ENCODE measurements around the gene CHRDL1.

CHRDL1 gene

GRCh38 chrX:110692866-110693265 lies 102.8 kb downstream of the CHRDL1 start:
- TF ChIP-seq, protein P1, sequence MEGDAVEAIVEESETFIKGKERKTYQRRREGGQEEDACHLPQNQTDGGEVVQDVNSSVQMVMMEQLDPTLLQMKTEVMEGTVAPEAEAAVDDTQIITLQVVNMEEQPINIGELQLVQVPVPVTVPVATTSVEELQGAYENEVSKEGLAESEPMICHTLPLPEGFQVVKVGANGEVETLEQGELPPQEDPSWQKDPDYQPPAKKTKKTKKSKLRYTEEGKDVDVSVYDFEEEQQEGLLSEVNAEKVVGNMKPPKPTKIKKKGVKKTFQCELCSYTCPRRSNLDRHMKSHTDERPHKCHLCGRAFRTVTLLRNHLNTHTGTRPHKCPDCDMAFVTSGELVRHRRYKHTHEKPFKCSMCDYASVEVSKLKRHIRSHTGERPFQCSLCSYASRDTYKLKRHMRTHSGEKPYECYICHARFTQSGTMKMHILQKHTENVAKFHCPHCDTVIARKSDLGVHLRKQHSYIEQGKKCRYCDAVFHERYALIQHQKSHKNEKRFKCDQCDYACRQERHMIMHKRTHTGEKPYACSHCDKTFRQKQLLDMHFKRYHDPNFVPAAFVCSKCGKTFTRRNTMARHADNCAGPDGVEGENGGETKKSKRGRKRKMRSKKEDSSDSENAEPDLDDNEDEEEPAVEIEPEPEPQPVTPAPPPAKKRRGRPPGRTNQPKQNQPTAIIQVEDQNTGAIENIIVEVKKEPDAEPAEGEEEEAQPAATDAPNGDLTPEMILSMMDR (IDR thresholded peaks at IDR 0.05; ENCODE audit: insufficient read depth, low read length, poor library complexity, severe bottlenecking), result no peak
- TF ChIP-seq EZH2phosphoT487 (conservative IDR thresholded peaks at IDR 0.05; ENCODE audit: low read length), result no peak
- Histone ChIP-seq H3K27me3 (ENCODE audit: low read length) (no peaks in the 10 kb centered on the region), H3K27ac (ENCODE audit: low read depth, low read length) (no peak overlapping the region), H4K20me1 (ENCODE audit: low read depth, low read length) (no peaks in the 10 kb centered on the region), H3F3A (ENCODE audit: insufficient read depth) (no peaks in the 10 kb centered on the region), H3K9me2 (replicated peaks; ENCODE audit: insufficient read depth, low read length) (no peaks in the 10 kb centered on the region), H3K9ac (ENCODE audit: low read length) (no peak overlapping the region), H3K4me3 (ENCODE audit: insufficient read depth, low read length, poor library complexity, severe bottlenecking) (no peak overlapping the region), H3K79me2 (ENCODE audit: insufficient read depth, low read length) (no peaks in the 10 kb centered on the region), H3K36me3 (ENCODE audit: low read length) (no peaks in the 10 kb centered on the region), H3K9me3 (ENCODE audit: insufficient read depth, low read length) (no peaks in the 10 kb centered on the region), H2AFZ (ENCODE audit: low read depth, low read length, severe bottlenecking) (no peak overlapping the region), H3K4me2 (ENCODE audit: low read depth, low read length, poor library complexity, severe bottlenecking) (no peak overlapping the region)

DNA sequence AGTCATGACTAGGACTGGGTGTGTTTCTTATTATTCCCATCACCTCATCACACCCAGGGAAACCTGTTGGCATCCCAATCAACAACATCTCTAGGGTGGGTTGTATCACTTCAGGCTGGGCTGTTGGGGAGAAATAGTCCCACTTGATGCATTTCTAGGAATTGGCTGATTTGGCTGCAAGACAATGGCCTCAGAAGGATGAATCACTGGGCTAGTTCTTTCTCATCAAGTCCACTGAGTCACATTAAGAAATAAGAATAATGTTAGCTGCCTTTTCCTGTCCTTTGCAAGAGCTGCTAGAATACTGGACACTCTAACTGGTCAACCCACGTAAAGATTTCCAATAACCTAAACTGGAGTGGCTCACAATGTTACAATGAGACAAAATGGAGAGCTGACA lies 104.2 kb downstream of the CHRDL1 start:
- H3K79me2 ChIP-seq (ENCODE audit: insufficient read depth, low read length), result no peaks in the 10 kb centered on the region
- no peak overlapping the region for H3K27ac ChIP-seq (ENCODE audit: low read depth, low read length)
- no peaks in the 10 kb centered on the region for H3K9me3 ChIP-seq (ENCODE audit: insufficient read depth, low read length)
- no peaks in the 10 kb centered on the region for H3K27me3 ChIP-seq (ENCODE audit: low read length)
- no peaks in the 10 kb centered on the region for H3F3A ChIP-seq (ENCODE audit: insufficient read depth)
- H3K9me2 ChIP-seq (replicated peaks; ENCODE audit: insufficient read depth, low read length), result no peaks in the 10 kb centered on the region
- no peak for TF ChIP-seq EZH2phosphoT487 (conservative IDR thresholded peaks at IDR 0.05; ENCODE audit: low read length)
- TF ChIP-seq, protein P1 (IDR thresholded peaks at IDR 0.05; ENCODE audit: insufficient read depth, low read length, poor library complexity, severe bottlenecking), result no peak
- H3K4me2 ChIP-seq (ENCODE audit: low read depth, low read length, poor library complexity, severe bottlenecking), result no peak overlapping the region
- no peak overlapping the region for H3K4me3 ChIP-seq (ENCODE audit: insufficient read depth, low read length, poor library complexity, severe bottlenecking)
- H4K20me1 ChIP-seq (ENCODE audit: low read depth, low read length), result no peaks in the 10 kb centered on the region
- H3K36me3 ChIP-seq (ENCODE audit: low read length), result no peaks in the 10 kb centered on the region
- no peak overlapping the region for H2AFZ ChIP-seq (ENCODE audit: low read depth, low read length, severe bottlenecking)
- H3K9ac ChIP-seq (ENCODE audit: low read length), result no peak overlapping the region

- H3F3A ChIP-seq (ENCODE audit: insufficient read depth), result no peaks in the 10 kb centered on the region
- no peaks in the 10 kb centered on the region for H4K20me1 ChIP-seq (ENCODE audit: low read depth, low read length)
- no peak overlapping the region for H3K4me3 ChIP-seq (ENCODE audit: insufficient read depth, low read length, poor library complexity, severe bottlenecking)
- no peak overlapping the region for H3K4me2 ChIP-seq (ENCODE audit: low read depth, low read length, poor library complexity, severe bottlenecking)
- H3K79me2 ChIP-seq (ENCODE audit: insufficient read depth, low read length), result no peaks in the 10 kb centered on the region
- no peaks in the 10 kb centered on the region for H3K9me2 ChIP-seq (replicated peaks; ENCODE audit: insufficient read depth, low read length)
- TF ChIP-seq EZH2phosphoT487 (conservative IDR thresholded peaks at IDR 0.05; ENCODE audit: low read length), result no peak
- TF ChIP-seq, protein P1 (IDR thresholded peaks at IDR 0.05; ENCODE audit: insufficient read depth, low read length, poor library complexity, severe bottlenecking), result no peak
- H3K27me3 ChIP-seq (ENCODE audit: low read length), result no peaks in the 10 kb centered on the region
- H3K9ac ChIP-seq (ENCODE audit: low read length), result no peak overlapping the region
- no peak overlapping the region for H3K27ac ChIP-seq (ENCODE audit: low read depth, low read length)
- H2AFZ ChIP-seq (ENCODE audit: low read depth, low read length, severe bottlenecking), result no peak overlapping the region
- no peaks in the 10 kb centered on the region for H3K36me3 ChIP-seq (ENCODE audit: low read length)
- no peaks in the 10 kb centered on the region for H3K9me3 ChIP-seq (ENCODE audit: insufficient read depth, low read length)
These were observed 111.0 kb downstream of the CHRDL1 start for GRCh38 chrX:110684653-110685052.

Data from SU-DHL-6 (cell line).